DOHH2 (cell line): ENCODE data around the gene BSDC1.

ENCODE experiments used
- H3F3A ChIP-seq: fragments of 200-600 bp; sonication (generic), shearing (Covaris generic); 2 replicates; pipeline ENCODE4 v1.6.0; 2016; ENCODE audit warnings: antibody characterized with exemption, mild to moderate bottlenecking; ENCODE audit not compliant: control insufficient read depth, insufficient read depth
- H3K27ac ChIP-seq: fragments of 200-600 bp; sonication (generic); 2 replicates; pipeline ENCODE4 v1.5.1; 2014; ENCODE audit warnings: low read depth, mild to moderate bottlenecking, low read length, moderate library complexity
- H3K27me3 ChIP-seq: fragments of 200-600 bp; sonication (generic); 2 replicates; pipeline ENCODE4 v1.6.1; 2014; ENCODE audit warnings: mild to moderate bottlenecking, low read length, mixed read lengths; ENCODE audit not compliant: control insufficient read depth
- H3K36me3 ChIP-seq: fragments of 200-600 bp; sonication (generic); 2 replicates; pipeline ENCODE4 v1.6.1; 2014; ENCODE audit warnings: mild to moderate bottlenecking, low read length, moderate library complexity, mixed read lengths; ENCODE audit not compliant: control insufficient read depth
- H3K4me1 ChIP-seq: fragments of 200-600 bp; sonication (generic); 2 replicates; pipeline ENCODE4 v1.6.1; 2014; ENCODE audit warnings: mild to moderate bottlenecking, low read length, mixed read lengths; ENCODE audit not compliant: control insufficient read depth
- H3K4me2 ChIP-seq: fragments of 200-600 bp; sonication (generic); 2 replicates; pipeline ENCODE4 v1.6.0; 2014; ENCODE audit warnings: mild to moderate bottlenecking, low read length, moderate library complexity
- H3K4me3 ChIP-seq: fragments of 200-600 bp; sonication (generic); 2 replicates; pipeline ENCODE4 v1.5.1; 2014; ENCODE audit warnings: mild to moderate bottlenecking, low read length, mixed read lengths
- H3K79me2 ChIP-seq: fragments of 200-600 bp; sonication (generic); 2 replicates; pipeline ENCODE4 v1.6.1; 2014; ENCODE audit warnings: mild to moderate bottlenecking, low read length, mixed read lengths; ENCODE audit not compliant: control insufficient read depth
- H3K9me2 ChIP-seq: fragments of 200-600 bp; sonication (generic); replicated peaks from 2 replicates; pipeline ENCODE4 v1.6.1; 2014; ENCODE audit warnings: mild to moderate bottlenecking, low read length, mixed read lengths; ENCODE audit not compliant: control insufficient read depth
- H3K9me3 ChIP-seq: fragments of 200-600 bp; sonication (generic); 2 replicates; pipeline ENCODE4 v1.6.1; 2014; ENCODE audit warnings: antibody characterized with exemption, low read length, mixed read lengths; ENCODE audit not compliant: control insufficient read depth, insufficient read depth
- H4K20me1 ChIP-seq: fragments of 200-600 bp; sonication (generic); 2 replicates; pipeline ENCODE4 v1.6.0; 2014; ENCODE audit warnings: low read depth, mild to moderate bottlenecking, antibody characterized with exemption, low read length, moderate library complexity; ENCODE audit not compliant: control insufficient read depth, insufficient read depth
- CTCF ChIP-seq: fragments of 200-600 bp; sonication (generic); IDR thresholded peaks from one replicate; pipeline ENCODE4 v1.5.1; 2014; ENCODE audit warnings: antibody characterized with exemption, mild to moderate bottlenecking, low read depth, low read length; ENCODE audit not compliant: poor library complexity, severe bottlenecking
- EZH2phosphoT487 ChIP-seq: fragments of 200-600 bp; sonication (generic); IDR thresholded peaks from 2 replicates; pipeline ENCODE4 v1.6.1; 2017; ENCODE audit warnings: borderline replicate concordance, mild to moderate bottlenecking, antibody characterized with exemption, low read length, moderate library complexity, mixed read lengths

The BSDC1 gene

GRCh38 chr1:32337855-32338636, 56.2 kb downstream of the BSDC1 start:
- Histone ChIP-seq H4K20me1 (peaks cover 15% of the 10 kb centered on the region), H3K4me1 (peaks cover 56% of the 10 kb centered on the region), H3K79me2 (peaks cover 29% of the 10 kb centered on the region), H3K4me2 (peak overlapping the region; percentile 85), H3K4me3 (peak overlapping the region; percentile 82), H3K9me3 (no peaks in the 10 kb centered on the region), H3F3A (peaks cover 25% of the 10 kb centered on the region), H3K27me3 (no peaks in the 10 kb centered on the region), H3K36me3 (peaks cover 21% of the 10 kb centered on the region), H3K9me2 (no peaks in the 10 kb centered on the region), H3K27ac (peak overlapping the region; percentile 53)
- TF ChIP-seq CTCF (no peak), EZH2phosphoT487 (no peak)

GRCh38 chr1:32336963-32337675, 57.1 kb downstream of the BSDC1 start:
- peaks cover 15% of the 10 kb centered on the region for H4K20me1 ChIP-seq
- H3K4me1 ChIP-seq = peaks cover 64% of the 10 kb centered on the region
- peaks cover 32% of the 10 kb centered on the region for H3F3A ChIP-seq
- H3K79me2 ChIP-seq = peaks cover 36% of the 10 kb centered on the region
- H3K9me2 ChIP-seq = no peaks in the 10 kb centered on the region
- TF ChIP-seq CTCF = no peak
- no peak for TF ChIP-seq EZH2phosphoT487
- H3K36me3 ChIP-seq = peaks cover 30% of the 10 kb centered on the region
- peak overlapping the region; percentile 53 for H3K27ac ChIP-seq
- H3K9me3 ChIP-seq = no peaks in the 10 kb centered on the region
- peak overlapping the region; percentile 82 for H3K4me3 ChIP-seq
- H3K27me3 ChIP-seq = no peaks in the 10 kb centered on the region
- peak overlapping the region; percentile 85 for H3K4me2 ChIP-seq

- H3K9me2 ChIP-seq = no peaks in the 10 kb centered on the region
- H4K20me1 ChIP-seq = peaks cover 15% of the 10 kb centered on the region
- H3K4me1 ChIP-seq = peaks cover 64% of the 10 kb centered on the region
- TF ChIP-seq CTCF = no peak
- TF ChIP-seq EZH2phosphoT487 = no peak
- H3K4me3 ChIP-seq = peak overlapping the region; percentile 82
- H3K27ac ChIP-seq = peak overlapping the region; percentile 53
- H3K27me3 ChIP-seq = no peaks in the 10 kb centered on the region
- H3K4me2 ChIP-seq = peak overlapping the region; percentile 85
- H3K9me3 ChIP-seq = no peaks in the 10 kb centered on the region
- peaks cover 38% of the 10 kb centered on the region for H3F3A ChIP-seq
- H3K36me3 ChIP-seq = peaks cover 35% of the 10 kb centered on the region
- peaks cover 37% of the 10 kb centered on the region for H3K79me2 ChIP-seq
Measured at GRCh38 chr1:32336591-32336932, 57.7 kb downstream of the BSDC1 start.
